Endodermal cell (in vitro differentiated cells): ENCODE results near the gene PIP5K1C. TPM values are rescaled to one million over a fixed set of nuclear protein-coding genes. Genes with fewer than 3 reads are reported as not detected.

Experiments
- DNase-seq: peaks from one replicate; pipeline ENCODE4 v3.0.0-alpha.2; 2017
- H3K27ac ChIP-seq: 2 replicates; pipeline ENCODE4 v1.5.1; 2013; ENCODE audit warnings: mild to moderate bottlenecking, low read depth, low read length, moderate library complexity
- H3K27me3 ChIP-seq: 2 replicates; pipeline ENCODE4 v1.6.1; 2013; ENCODE audit warnings: mild to moderate bottlenecking, low read length, moderate library complexity; ENCODE audit not compliant: insufficient read depth, control insufficient read depth, poor library complexity, severe bottlenecking
- H3K36me3 ChIP-seq: 2 replicates; pipeline ENCODE4 v1.7.0; 2013; ENCODE audit warnings: mild to moderate bottlenecking, low read length, moderate library complexity; ENCODE audit not compliant: control insufficient read depth, insufficient read depth
- H3K4me1 ChIP-seq: one replicate; pipeline ENCODE4 v1.7.0; 2013; ENCODE audit warnings: low read length; ENCODE audit not compliant: control insufficient read depth, insufficient read depth
- H3K4me3 ChIP-seq: 2 replicates; pipeline ENCODE4 v1.5.1; 2013; ENCODE audit warnings: mild to moderate bottlenecking, low read length, moderate library complexity
- H3K9ac ChIP-seq: 2 replicates; pipeline ENCODE4 v1.6.1; 2013; ENCODE audit warnings: mild to moderate bottlenecking, low read length, moderate library complexity; ENCODE audit not compliant: poor library complexity, severe bottlenecking; ENCODE audit errors: extremely low read depth
- H3K9me3 ChIP-seq: 2 replicates; pipeline ENCODE4 v1.6.1; 2013; ENCODE audit warnings: mild to moderate bottlenecking, low read length, moderate library complexity; ENCODE audit not compliant: control insufficient read depth
- H3K27ac Mint-ChIP-seq: 2 replicates; pipeline ENCODE4 v1.8.0; 2020; ENCODE audit warnings: mixed read lengths
- H3K27me3 Mint-ChIP-seq: 2 replicates; pipeline ENCODE4 v1.8.0; 2021; ENCODE audit warnings: mild to moderate bottlenecking, mixed read lengths; ENCODE audit not compliant: insufficient read depth
- H3K36me3 Mint-ChIP-seq: 2 replicates; pipeline ENCODE4 v1.8.0; 2020; ENCODE audit warnings: low read depth, mixed read lengths
- H3K4me1 Mint-ChIP-seq: 2 replicates; pipeline ENCODE4 v1.8.0; 2020; ENCODE audit warnings: mixed read lengths
- H3K4me3 Mint-ChIP-seq: 2 replicates; pipeline ENCODE4 v1.8.0; 2020; ENCODE audit warnings: mild to moderate bottlenecking, moderate library complexity, mixed read lengths
- H3K9me3 Mint-ChIP-seq: 2 replicates; pipeline ENCODE4 v1.8.0; 2020; ENCODE audit warnings: mild to moderate bottlenecking, mixed read lengths
- CTCF ChIP-seq: fragments of 200-600 bp; sonication (generic); conservative IDR thresholded peaks from 2 replicates; pipeline ENCODE4 v1.5.0; 2021; ENCODE audit warnings: antibody characterized with exemption, mild to moderate bottlenecking
- WGBS, 2 experiments: methylation state at CpG; one replicate each; pipeline versions ENCODE4 v1.1.5 to v1.1.7; 2013; ENCODE audit warnings: missing lambda C conversion rate in 2 of 2, mixed read lengths in 1 of 2; ENCODE audit not compliant: insufficient coverage in 1 of 2, insufficient read length in 1 of 2; 5-methylcytosine and 5-hydroxymethylcytosine counted together
- total RNA-seq, 2 donors: library from RNA; stranded (reverse); fragmentation: NEBNext Ultra II Directional in 1 of 2; extraction: Animal tissue kit (Norgen Biotek cat#: 25700) in 1 of 2; gene quantifications; 2 replicates in 1 of 2; 3 replicates in 1 of 2; pipeline ENCODE4 v1.2.1, GENCODE V29; 2021

Gene PIP5K1C
- total RNA-seq, 2 donors from 2014 or later: 43.5 to 51.5 TPM

GRCh38 chr19:3612901-3613741 is 87.1 kb downstream of the PIP5K1C start:
- Mint-ChIP-seq H3K4me3 (no peak overlapping the region), H3K27ac (no peak overlapping the region), H3K4me1 (no peaks in the 10 kb centered on the region), H3K36me3 (peaks cover 21% of the 10 kb centered on the region), H3K9me3 (no peaks in the 10 kb centered on the region), H3K27me3 (no peaks in the 10 kb centered on the region)
- Histone ChIP-seq H3K4me1 (no peaks in the 10 kb centered on the region), H3K27me3 (no peaks in the 10 kb centered on the region), H3K4me3 (no peak overlapping the region), H3K9me3 (no peaks in the 10 kb centered on the region), H3K27ac (no peak overlapping the region), H3K36me3 (peaks cover 7% of the 10 kb centered on the region), H3K9ac (no peak overlapping the region)
- WGBS, 2 experiments: 85 to 91% methylated on average over 37 to 79 of the region's 79 CpGs
- no peak for TF ChIP-seq CTCF
- peak; percentile 89 for DNase-seq

GRCh38 chr19:3612330-3612729 is 87.9 kb downstream of the PIP5K1C start:
- Mint-ChIP-seq H3K4me3 (no peak overlapping the region), H3K27me3 (peaks cover under 1% of the 10 kb centered on the region), H3K4me1 (peaks cover 3% of the 10 kb centered on the region), H3K27ac (no peak overlapping the region), H3K36me3 (peaks cover 21% of the 10 kb centered on the region), H3K9me3 (no peaks in the 10 kb centered on the region)
- Histone ChIP-seq H3K4me1 (no peaks in the 10 kb centered on the region), H3K27me3 (no peaks in the 10 kb centered on the region), H3K4me3 (no peak overlapping the region), H3K9ac (no peak overlapping the region), H3K9me3 (no peaks in the 10 kb centered on the region), H3K36me3 (peaks cover 7% of the 10 kb centered on the region), H3K27ac (no peak overlapping the region)
- no peak for DNase-seq
- WGBS, 2 experiments: 94 to 96% methylated on average over 28 to 33 of the region's 33 CpGs
- TF ChIP-seq CTCF: no peak

GRCh38 chr19:3611841-3612240 is 88.4 kb downstream of the PIP5K1C start:
- no peak for DNase-seq
- H3K4me1 ChIP-seq: no peaks in the 10 kb centered on the region
- H3K27me3 ChIP-seq: no peaks in the 10 kb centered on the region
- Mint-ChIP-seq H3K27me3 (peaks cover 2% of the 10 kb centered on the region), H3K4me3 (no peak overlapping the region), H3K4me1 (peaks cover 6% of the 10 kb centered on the region), H3K9me3 (no peaks in the 10 kb centered on the region), H3K27ac (no peak overlapping the region), H3K36me3 (peaks cover 17% of the 10 kb centered on the region)
- no peak for TF ChIP-seq CTCF
- no peak overlapping the region for H3K4me3 ChIP-seq
- H3K27ac ChIP-seq: no peak overlapping the region
- peaks cover 7% of the 10 kb centered on the region for H3K36me3 ChIP-seq
- H3K9me3 ChIP-seq: no peaks in the 10 kb centered on the region
- H3K9ac ChIP-seq: no peak overlapping the region
- 95 to 96% methylated on average over 36 of the region's 36 CpGs for WGBS, 2 experiments
